Gastroesophageal sphincter (tissue), 3 donors: ENCODE results near the gene C1orf159.

Experiments
- EP300 ChIP-seq: sonication (generic); formaldehyde crosslinking; IDR thresholded peaks from one replicate; pipeline ENCODE4 v1.6.1; 2017; ENCODE audit warnings: antibody characterized with exemption, mild to moderate bottlenecking
- POLR2A ChIP-seq, 2 donors: fragments of 450-650 bp; IDR thresholded peaks; one replicate each; pipeline ENCODE4 v1.6.1; 2017; ENCODE audit warnings: antibody characterized with exemption in 2 of 2, mild to moderate bottlenecking in 2 of 2, moderate library complexity in 1 of 2
- TF ChIP-seq, protein P1 (sequence below), 4 experiments: fragments of 200-600 bp in 2 of 4; fragments of 450-650 bp in 2 of 4; sonication (generic) in 1 of 4; IDR thresholded peaks; one replicate each; pipeline ENCODE4 v1.5.1; 2017 to 2019; ENCODE audit warnings: antibody characterized with exemption in 4 of 4, mild to moderate bottlenecking in 2 of 4, moderate library complexity in 2 of 4

DNA sequence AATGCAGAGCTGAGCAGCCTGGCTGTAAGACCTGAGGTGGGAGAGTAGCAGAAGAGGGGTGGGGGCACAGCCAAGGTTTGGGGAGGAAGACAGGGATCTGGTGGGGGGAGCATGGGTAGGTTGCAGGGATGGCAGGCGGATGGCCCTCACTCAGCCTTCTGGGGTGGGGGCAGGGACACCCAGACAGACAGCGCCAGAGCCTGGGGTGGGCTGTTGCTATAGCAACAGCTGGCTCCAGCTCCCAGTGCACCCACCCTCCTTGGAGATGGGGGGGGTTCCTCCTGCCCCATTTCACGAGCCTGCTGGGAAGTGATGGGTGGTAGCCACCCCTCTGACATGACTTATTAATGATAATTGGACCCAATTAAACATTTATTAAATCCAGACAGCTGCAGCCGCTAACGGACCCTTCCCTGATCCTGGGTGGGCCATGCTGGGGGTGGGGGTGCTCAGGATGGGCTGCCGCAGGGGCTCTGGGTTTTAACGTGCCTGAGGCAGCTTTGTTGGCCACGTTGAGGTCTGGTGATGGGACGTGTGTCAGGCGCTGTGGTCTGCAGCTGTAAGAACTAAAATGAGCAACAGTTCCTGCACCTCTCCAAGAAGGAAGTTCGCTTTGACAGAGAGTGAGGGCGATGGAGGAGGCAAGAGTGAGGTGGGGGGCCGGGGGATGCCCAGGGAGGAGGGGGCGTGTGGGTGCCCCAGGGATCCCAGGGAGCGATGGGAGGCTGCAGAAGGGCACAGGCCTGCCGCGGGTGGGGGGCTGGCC, 76.6 kb downstream of the C1orf159 start:
- TF ChIP-seq, protein P1, sequence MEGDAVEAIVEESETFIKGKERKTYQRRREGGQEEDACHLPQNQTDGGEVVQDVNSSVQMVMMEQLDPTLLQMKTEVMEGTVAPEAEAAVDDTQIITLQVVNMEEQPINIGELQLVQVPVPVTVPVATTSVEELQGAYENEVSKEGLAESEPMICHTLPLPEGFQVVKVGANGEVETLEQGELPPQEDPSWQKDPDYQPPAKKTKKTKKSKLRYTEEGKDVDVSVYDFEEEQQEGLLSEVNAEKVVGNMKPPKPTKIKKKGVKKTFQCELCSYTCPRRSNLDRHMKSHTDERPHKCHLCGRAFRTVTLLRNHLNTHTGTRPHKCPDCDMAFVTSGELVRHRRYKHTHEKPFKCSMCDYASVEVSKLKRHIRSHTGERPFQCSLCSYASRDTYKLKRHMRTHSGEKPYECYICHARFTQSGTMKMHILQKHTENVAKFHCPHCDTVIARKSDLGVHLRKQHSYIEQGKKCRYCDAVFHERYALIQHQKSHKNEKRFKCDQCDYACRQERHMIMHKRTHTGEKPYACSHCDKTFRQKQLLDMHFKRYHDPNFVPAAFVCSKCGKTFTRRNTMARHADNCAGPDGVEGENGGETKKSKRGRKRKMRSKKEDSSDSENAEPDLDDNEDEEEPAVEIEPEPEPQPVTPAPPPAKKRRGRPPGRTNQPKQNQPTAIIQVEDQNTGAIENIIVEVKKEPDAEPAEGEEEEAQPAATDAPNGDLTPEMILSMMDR (IDR thresholded peaks at IDR 0.05), result no peak
- TF ChIP-seq POLR2A (IDR thresholded peaks at IDR 0.05) (no peak), EP300 (no peak)
